ENCODE measurements around the gene ARHGAP35. TPM values are rescaled to one million over a fixed set of nuclear protein-coding genes. Genes with fewer than 3 reads are reported as not detected.

ARHGAP35 gene
- total RNA-seq, 1 donor from 2014 or later, result 86.0 TPM

DNA sequence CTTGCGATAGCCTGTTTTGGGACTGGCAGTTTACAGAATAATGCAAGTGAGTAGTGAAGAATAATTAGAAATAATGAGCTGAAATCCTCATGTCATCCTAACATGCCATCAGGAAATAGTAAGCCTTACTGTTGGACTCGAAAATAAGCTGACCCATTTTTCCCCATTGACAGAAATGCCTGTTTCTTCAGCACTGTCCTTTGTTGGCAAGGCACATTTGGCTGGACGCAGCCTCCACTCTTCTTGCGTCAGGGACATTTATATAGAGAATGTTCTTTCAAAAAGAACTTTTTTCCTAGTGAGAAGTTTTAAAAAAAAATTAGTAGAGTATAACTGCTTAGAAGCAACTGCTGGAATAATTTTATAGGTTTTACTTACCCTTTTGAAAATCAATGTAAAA is 47.1 kb downstream of the ARHGAP35 start:
- DNase-seq (ENCODE audit: low spot score, unreplicated experiment), result no peak
- H3K9me3 Mint-ChIP-seq (ENCODE audit: low read depth), result no peaks in the 10 kb centered on the region
- TF ChIP-seq, protein P1, sequence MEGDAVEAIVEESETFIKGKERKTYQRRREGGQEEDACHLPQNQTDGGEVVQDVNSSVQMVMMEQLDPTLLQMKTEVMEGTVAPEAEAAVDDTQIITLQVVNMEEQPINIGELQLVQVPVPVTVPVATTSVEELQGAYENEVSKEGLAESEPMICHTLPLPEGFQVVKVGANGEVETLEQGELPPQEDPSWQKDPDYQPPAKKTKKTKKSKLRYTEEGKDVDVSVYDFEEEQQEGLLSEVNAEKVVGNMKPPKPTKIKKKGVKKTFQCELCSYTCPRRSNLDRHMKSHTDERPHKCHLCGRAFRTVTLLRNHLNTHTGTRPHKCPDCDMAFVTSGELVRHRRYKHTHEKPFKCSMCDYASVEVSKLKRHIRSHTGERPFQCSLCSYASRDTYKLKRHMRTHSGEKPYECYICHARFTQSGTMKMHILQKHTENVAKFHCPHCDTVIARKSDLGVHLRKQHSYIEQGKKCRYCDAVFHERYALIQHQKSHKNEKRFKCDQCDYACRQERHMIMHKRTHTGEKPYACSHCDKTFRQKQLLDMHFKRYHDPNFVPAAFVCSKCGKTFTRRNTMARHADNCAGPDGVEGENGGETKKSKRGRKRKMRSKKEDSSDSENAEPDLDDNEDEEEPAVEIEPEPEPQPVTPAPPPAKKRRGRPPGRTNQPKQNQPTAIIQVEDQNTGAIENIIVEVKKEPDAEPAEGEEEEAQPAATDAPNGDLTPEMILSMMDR (IDR thresholded peaks at IDR 0.05; ENCODE audit: unreplicated experiment), result no peak
- H3K4me1 Mint-ChIP-seq (ENCODE audit: low read depth), result peaks cover 29% of the 10 kb centered on the region
- no peak overlapping the region for H3K27ac Mint-ChIP-seq
- peaks cover 7% of the 10 kb centered on the region for H3K36me3 Mint-ChIP-seq (ENCODE audit: insufficient read depth)
- H3K27me3 Mint-ChIP-seq, result no peaks in the 10 kb centered on the region
- H3K4me3 Mint-ChIP-seq (ENCODE audit: low read depth), result no peak overlapping the region

DNA sequence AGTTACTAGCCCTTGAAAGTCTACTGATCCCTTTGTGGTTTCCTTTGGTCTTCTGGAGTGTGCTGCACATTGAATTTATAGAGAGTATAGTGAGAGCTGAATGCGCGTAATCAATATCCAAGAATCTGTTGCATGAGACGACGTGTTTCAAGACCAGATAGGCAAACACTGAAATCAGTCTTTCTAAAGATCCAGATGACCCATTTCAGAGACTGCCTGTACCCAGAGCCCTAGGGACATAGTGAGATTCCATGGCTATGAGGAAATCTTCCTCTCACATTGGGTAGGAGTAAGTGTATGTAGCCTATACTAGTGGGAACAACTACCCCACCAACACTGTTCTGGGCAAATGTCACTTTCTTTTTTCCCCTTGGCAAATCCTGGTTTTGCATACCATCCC is 48.6 kb downstream of the ARHGAP35 start:
- H3K4me1 Mint-ChIP-seq (ENCODE audit: low read depth), result peaks cover 26% of the 10 kb centered on the region
- no peak for DNase-seq (ENCODE audit: low spot score, unreplicated experiment)
- H3K27ac Mint-ChIP-seq, result peak overlapping the region; percentile 69

More for the DNA sequence above, 48.6 kb downstream of the ARHGAP35 start:
- peaks cover 7% of the 10 kb centered on the region for H3K36me3 Mint-ChIP-seq (ENCODE audit: insufficient read depth)
- no peaks in the 10 kb centered on the region for H3K9me3 Mint-ChIP-seq (ENCODE audit: low read depth)
- H3K27me3 Mint-ChIP-seq, result no peaks in the 10 kb centered on the region
- TF ChIP-seq, protein P1 (IDR thresholded peaks at IDR 0.05; ENCODE audit: unreplicated experiment), result no peak
- no peak overlapping the region for H3K4me3 Mint-ChIP-seq (ENCODE audit: low read depth)

Other genes starting within 250 kb of the ARHGAP35 start
- gene PTGIR, start 235.9 kb upstream of the ARHGAP35 start, total RNA-seq, result not detected in 2 replicates
- not detected in 2 replicates for gene GNG8, start 224.8 kb upstream of the ARHGAP35 start, total RNA-seq
- gene DACT3, start 199.8 kb upstream of the ARHGAP35 start, total RNA-seq, result 2.6 and 3.1 TPM in 2 replicates
- gene PRKD2, start 143.9 kb upstream of the ARHGAP35 start, total RNA-seq, result 69.3 and 74.9 TPM in 2 replicates
- gene FKRP, start 114.9 kb upstream of the ARHGAP35 start, total RNA-seq, result 42.9 and 44.1 TPM in 2 replicates
- gene STRN4, start 114.5 kb upstream of the ARHGAP35 start, total RNA-seq, result 115 and 117 TPM in 2 replicates
- gene SLC1A5, start 72.4 kb upstream of the ARHGAP35 start, total RNA-seq, result 24.2 and 33.5 TPM in 2 replicates
- gene AP2S1, start 10.2 kb upstream of the ARHGAP35 start, total RNA-seq, result 96.9 and 103 TPM in 2 replicates
- gene NPAS1, start 158.8 kb downstream of the ARHGAP35 start, total RNA-seq, result 2.2 and 2.4 TPM in 2 replicates
- 33.6 and 35.4 TPM in 2 replicates for gene TMEM160, start 187.6 kb downstream of the ARHGAP35 start, total RNA-seq

Measured in progenitor cell of endocrine pancreas (in vitro differentiated cells).